HAP-1 (cell line): ENCODE data around the gene FAN1.
A peak's percentile ranks its signal among the peaks of the same experiment; 100 is the strongest.

Experiments used
- DNase-seq, 2 experiments: peaks; one replicate each; pipeline ENCODE4 v3.0.0-alpha.2; 2016 to 2020; ENCODE audit warnings: low spot score in 2 of 2
- H3K27me3 ChIP-seq: fragments of 250-450 bp; sonication (Bioruptor Pico); 2 replicates; pipeline ENCODE4 v1.5.1; 2020; ENCODE audit warnings: low read depth, mild to moderate bottlenecking, moderate library complexity
- H3K36me3 ChIP-seq: fragments of 250-450 bp; sonication (Bioruptor Pico); replicated peaks from 2 replicates; pipeline ENCODE4 v1.5.1; 2020; ENCODE audit warnings: mild to moderate bottlenecking
- H3K4me1 ChIP-seq: fragments of 250-450 bp; sonication (Bioruptor Pico); 2 replicates; pipeline ENCODE4 v1.5.1; 2020; ENCODE audit warnings: mild to moderate bottlenecking
- H3K4me3 ChIP-seq: fragments of 250-450 bp; sonication (Bioruptor Pico); 2 replicates; pipeline ENCODE4 v1.5.1; 2020; ENCODE audit warnings: mild to moderate bottlenecking, moderate library complexity
- H3K9me3 ChIP-seq: fragments of 250-450 bp; sonication (Bioruptor Pico); 2 replicates; pipeline ENCODE4 v1.5.1; 2020; ENCODE audit warnings: mild to moderate bottlenecking, moderate library complexity
- in situ Hi-C: fragments of 300-500 bp; cut with MboI; formaldehyde crosslinking; loops from 3 replicates; pipeline ENCODE4 v1.14.3; 2020; ENCODE audit warnings: low sequenced_read_pairs, inconsistent platforms, mixed read lengths

Gene FAN1

DNA sequence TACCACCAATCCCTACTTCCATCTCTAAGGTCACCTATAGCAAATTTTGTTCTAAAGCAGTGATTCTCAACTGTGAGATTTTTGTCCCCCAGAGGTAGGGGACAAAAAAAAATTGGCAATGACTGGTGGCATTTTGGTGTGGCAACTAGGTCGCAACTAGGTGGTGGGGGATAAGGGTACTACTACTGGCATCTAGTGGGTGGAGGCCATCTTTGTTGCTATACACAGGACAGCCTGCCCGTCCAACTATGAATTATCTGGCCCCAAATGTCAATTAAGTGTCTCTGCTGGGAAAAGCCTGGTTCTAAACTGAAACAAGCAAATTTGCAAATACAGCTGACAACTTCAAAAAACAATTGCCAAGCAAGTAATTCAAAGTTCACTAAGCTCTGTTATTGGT is 86.3 kb downstream of the FAN1 start:
- peak in 1 of 2 experiments; percentile 23 for DNase-seq
- in situ Hi-C loops, result no loop called here
- peak overlapping the region; percentile 88 for H3K4me3 ChIP-seq

DNA sequence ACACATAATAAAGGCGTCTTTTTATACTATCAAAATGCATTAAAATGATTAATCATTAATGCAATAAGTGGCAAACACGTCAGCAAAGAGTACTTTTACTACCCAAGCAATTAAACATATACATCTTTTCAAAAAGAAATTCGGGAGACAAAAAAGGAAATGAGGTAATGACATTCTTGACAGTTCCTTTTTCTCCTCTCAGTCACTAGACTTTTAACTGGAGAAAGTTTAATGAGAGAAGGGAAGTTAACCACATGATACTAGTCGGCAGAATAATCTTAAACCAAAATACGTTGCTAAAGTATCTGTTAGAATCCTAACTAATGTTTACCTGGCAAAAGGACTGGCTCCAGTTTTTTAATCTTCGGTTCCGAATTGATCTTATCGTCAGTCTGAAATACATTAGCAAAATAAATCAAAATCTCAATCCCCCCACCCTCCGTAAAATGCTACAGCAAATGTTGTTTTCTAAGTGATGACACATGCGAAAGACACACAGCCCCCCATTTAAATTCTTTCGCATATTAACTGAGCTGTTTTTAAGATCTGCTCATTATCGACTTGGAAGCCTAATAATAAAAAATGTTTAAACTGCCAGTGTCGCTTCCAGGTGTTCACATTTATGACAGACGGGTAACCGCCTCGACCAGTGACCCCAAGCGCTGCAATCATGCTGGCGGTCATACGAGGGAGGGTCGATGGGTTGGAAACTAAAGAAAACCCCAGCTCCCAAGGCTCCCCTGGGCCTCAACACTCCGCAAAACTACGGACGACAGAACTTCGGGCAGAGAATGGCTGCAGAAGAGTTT is 86.9 kb downstream of the FAN1 start:
- in situ Hi-C loops, result no loop called here
- Histone ChIP-seq H3K9me3 (no peaks in the 10 kb centered on the region), H3K27me3 (no peaks in the 10 kb centered on the region), H3K4me3 (peak overlapping the region; percentile 88), H3K36me3 (no peaks in the 10 kb centered on the region), H3K4me1 (peaks cover 7% of the 10 kb centered on the region)
- peak in 1 of 2 experiments; percentile 30 for DNase-seq

More for the DNA sequence above, 86.3 kb downstream of the FAN1 start:
- Histone ChIP-seq H3K36me3 (no peaks in the 10 kb centered on the region), H3K9me3 (no peaks in the 10 kb centered on the region), H3K27me3 (no peaks in the 10 kb centered on the region), H3K4me1 (peaks cover 10% of the 10 kb centered on the region)

DNA sequence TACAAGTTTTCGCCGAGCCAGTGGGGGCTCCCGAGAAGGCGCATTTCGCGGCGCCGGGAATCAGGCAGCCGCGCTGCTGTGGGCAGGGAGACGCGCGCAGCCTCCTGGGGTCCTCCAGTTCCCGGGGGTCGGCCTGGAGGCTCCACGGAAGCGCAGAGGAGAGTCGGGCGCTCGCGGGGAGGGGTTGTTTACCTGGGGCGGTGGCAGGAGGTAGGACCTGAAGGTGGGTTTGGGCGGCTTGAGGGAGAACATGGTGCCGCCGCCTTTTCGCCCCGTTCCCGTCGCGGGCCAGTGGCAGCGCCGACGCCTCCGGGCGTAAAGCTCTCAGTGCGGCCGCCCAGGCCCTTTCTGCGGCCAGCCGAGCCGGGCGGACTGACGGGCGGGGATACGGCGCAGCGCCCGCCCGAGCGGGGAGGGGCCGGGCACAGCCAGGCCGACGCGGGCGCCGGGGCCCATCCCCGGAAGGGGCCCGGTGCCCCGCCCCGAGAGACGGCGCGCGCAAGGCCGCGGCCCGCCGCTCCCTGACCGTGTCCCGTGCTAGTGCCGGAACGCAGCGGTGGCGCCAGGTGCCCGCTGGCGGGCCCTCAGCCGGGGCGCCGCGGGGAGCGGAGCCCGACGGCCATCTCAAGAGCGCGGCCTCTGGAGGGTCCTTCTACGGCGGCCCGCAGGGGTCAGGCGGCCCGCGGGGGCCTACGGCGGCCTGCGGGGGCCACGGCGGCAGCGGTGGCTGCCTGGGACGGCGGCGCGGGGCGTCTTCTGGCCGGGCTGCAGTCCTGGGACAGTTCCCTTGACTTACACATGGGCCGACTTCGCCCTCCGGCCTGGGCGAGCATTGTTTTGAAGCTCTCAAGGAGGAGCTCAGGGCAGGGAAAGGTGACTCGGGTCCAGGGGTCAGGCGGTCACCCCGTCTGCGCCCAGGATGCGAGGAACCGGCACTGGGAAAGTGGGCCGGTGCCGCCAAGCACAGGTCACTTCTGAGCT is 87.8 kb downstream of the FAN1 start, which contains the start of gene MTMR10:
TSS of gene MTMR10 (minus strand) at position 374 of the 981 bp plus-strand sequence. CDS start at position 252, 122 bp downstream.
- H3K4me1 ChIP-seq, result peaks cover 7% of the 10 kb centered on the region
- peak within 1 kb of the TSS; percentile 88 for H3K4me3 ChIP-seq
- DNase-seq, result peak; percentile 56 to 78
- no peaks in the 10 kb centered on the region for H3K27me3 ChIP-seq
- H3K36me3 ChIP-seq, result no peaks in the 10 kb centered on the region
- in situ Hi-C loops, result no loop called here
- H3K9me3 ChIP-seq, result no peaks in the 10 kb centered on the region

DNA sequence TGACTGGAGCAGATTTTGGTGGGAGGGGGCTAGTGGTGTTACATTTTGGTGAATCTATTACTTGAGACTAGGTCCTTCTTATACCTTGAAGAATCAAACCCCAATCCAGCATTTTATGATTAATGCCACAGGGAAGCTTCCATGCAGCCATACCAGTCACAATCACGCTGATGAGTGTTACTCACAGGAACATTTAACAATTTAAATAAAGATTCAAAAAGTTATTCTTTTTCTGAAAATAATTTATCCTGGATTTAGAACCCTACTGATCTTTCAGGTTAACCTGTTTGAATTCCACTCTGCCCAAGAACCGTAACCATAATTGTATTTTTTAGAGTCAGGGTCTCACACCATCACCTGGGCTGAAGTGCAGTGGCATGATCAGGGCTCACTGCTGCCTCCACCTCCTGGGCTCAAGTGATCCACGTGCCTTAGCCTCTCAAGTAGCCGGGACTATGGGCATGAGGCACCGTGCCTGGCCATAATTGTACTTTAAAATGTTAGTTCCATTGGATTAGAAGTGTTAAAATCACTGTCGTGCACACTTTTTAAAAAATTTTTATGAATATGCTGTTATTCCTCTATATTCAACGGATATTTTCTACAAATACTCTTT is 88.6 kb downstream of the FAN1 start:
- Histone ChIP-seq H3K4me1 (peaks cover 7% of the 10 kb centered on the region), H3K9me3 (no peaks in the 10 kb centered on the region), H3K4me3 (peak overlapping the region; percentile 88), H3K36me3 (no peaks in the 10 kb centered on the region), H3K27me3 (no peaks in the 10 kb centered on the region)
- in situ Hi-C loops, result no loop called here
- DNase-seq, result no peak
